PC-9 (cell line): ENCODE results near the gene CXCR6. TPM values are rescaled to one million over a fixed set of nuclear protein-coding genes. Genes with fewer than 3 reads are reported as not detected.

Source experiments
- BruUV-seq: library from RNA; stranded (reverse); fragments of 400-500 nt; replicated peaks from 2 replicates; lab custom pipeline; 2021; lab: Mats Ljungman, UMichigan
- CTCF ChIA-PET: fragments of 300-600 bp; sonication (Branson Sonifier 250); formaldehyde crosslinking; loops from one replicate; lab custom pipeline; 2022; ENCODE audit warnings: antibody characterized with exemption; lab: Charles Lee
- POLR2A ChIA-PET: fragments of 300-600 bp; sonication (Branson Sonifier 250); formaldehyde crosslinking; loops from one replicate; lab custom pipeline; 2022; ENCODE audit warnings: antibody characterized with exemption; ENCODE audit not compliant: unreplicated experiment; lab: Charles Lee
- DNase-seq, 2 experiments: peaks; one replicate each; pipeline versions ENCODE4 v3.0.0 to v3.0.0-alpha.2; 2015 to 2022; ENCODE audit warnings: mixed read lengths in 1 of 2
- H2AFZ ChIP-seq: fragments of 200-600 bp; sonication (generic); 2 replicates; pipeline ENCODE4 v1.8.1; 2017; ENCODE audit warnings: antibody characterized with exemption
- H3F3A ChIP-seq: fragments of 200-600 bp; sonication (generic); 2 replicates; pipeline ENCODE4 v1.8.1; 2017; ENCODE audit warnings: antibody characterized with exemption, mild to moderate bottlenecking, low read depth; ENCODE audit not compliant: insufficient read depth
- H3K27ac ChIP-seq: fragments of 200-600 bp; sonication (generic); 2 replicates; pipeline ENCODE4 v1.6.1; 2016; ENCODE audit warnings: mixed run types
- H3K27me3 ChIP-seq: fragments of 200-600 bp; sonication (generic); 2 replicates; pipeline ENCODE4 v1.6.1; 2016; ENCODE audit warnings: low read depth, mixed run types; ENCODE audit not compliant: insufficient read depth
- H3K36me3 ChIP-seq: fragments of 200-600 bp; sonication (generic); 2 replicates; pipeline ENCODE4 v1.6.1; 2016; ENCODE audit warnings: low read depth, mixed run types
- H3K4me1 ChIP-seq: fragments of 200-600 bp; sonication (generic); replicated peaks from 2 replicates; pipeline ENCODE4 v1.6.1; 2016; ENCODE audit warnings: mixed run types; ENCODE audit not compliant: insufficient read depth
- H3K4me2 ChIP-seq: fragments of 200-600 bp; sonication (generic); 2 replicates; pipeline ENCODE4 v1.6.1; 2017; ENCODE audit warnings: mixed run types
- H3K4me3 ChIP-seq: fragments of 200-600 bp; sonication (generic); 2 replicates; pipeline ENCODE4 v1.6.1; 2016; ENCODE audit warnings: mixed run types
- H3K79me2 ChIP-seq: fragments of 200-600 bp; sonication (generic); 2 replicates; pipeline ENCODE4 v1.6.1; 2017; ENCODE audit warnings: low read depth, mixed run types
- H3K9me2 ChIP-seq: fragments of 200-600 bp; sonication (generic); 2 replicates; pipeline ENCODE4 v1.8.1; 2017; ENCODE audit warnings: mild to moderate bottlenecking; ENCODE audit not compliant: insufficient read depth
- H3K9me3 ChIP-seq: fragments of 200-600 bp; sonication (generic); 2 replicates; pipeline ENCODE4 v1.8.1; 2016; ENCODE audit warnings: low read depth; ENCODE audit not compliant: insufficient read depth
- H4K20me1 ChIP-seq: fragments of 200-600 bp; sonication (generic); 2 replicates; pipeline ENCODE4 v1.8.1; 2017; ENCODE audit not compliant: insufficient read depth
- CTCF ChIP-seq: fragments of 200-600 bp; sonication (generic); conservative IDR thresholded peaks from 2 replicates; pipeline ENCODE4 v1.6.1; 2017; ENCODE audit warnings: mixed run types, antibody characterized with exemption, mild to moderate bottlenecking, moderate library complexity
- EZH2 ChIP-seq: fragments of 200-600 bp; sonication (generic); IDR thresholded peaks from 2 replicates; pipeline ENCODE4 v1.8.0; 2017; ENCODE audit warnings: antibody characterized with exemption, low read depth
- intact Hi-C: fragments of 100-400 bp; cut with micrococcal nuclease; formaldehyde crosslinking; loops from one replicate; pipeline ENCODE4 v1.10.0; 2022; ENCODE audit not compliant: unreplicated experiment
- total RNA-seq: library from RNA; stranded (reverse); gene quantifications from 2 replicates; pipeline ENCODE4 v1.2.3, GENCODE V29; 2021

CXCR6 gene
- total RNA-seq, 1 experiment from 2014 or later = 0.74 TPM

DNA sequence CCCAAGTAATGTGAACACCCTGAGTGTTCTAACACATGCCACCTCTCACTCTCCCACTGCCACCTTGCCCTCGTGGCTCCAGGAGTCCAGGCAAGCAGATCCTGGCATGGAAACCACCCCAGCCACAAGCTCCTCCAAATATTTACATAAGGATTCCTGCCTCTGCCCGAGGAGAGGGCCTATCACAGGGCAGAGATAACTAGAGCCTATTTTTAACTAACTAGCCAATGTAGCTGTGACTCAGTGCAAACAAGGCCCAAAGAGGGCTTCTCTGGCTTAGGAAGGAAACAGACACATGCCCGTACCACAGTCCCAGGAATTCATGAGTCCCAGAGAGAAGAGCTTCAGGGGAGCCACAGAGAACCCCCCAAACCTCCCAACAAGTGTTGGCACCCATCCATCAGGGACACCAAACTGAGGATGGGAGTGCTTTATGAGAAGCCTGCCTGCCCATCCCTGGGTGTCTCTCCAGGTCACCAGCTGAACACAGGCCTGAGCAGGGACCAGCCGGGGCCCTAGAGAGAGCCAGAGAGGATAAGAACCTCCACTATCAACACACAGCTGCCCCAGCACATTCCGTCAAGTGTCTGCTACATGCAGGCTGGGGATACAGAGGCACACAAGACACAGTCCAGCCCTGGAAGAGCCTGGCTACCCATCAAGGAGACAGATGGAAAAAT lies 43.2 kb downstream of the CXCR6 start:
- ChIA-PET CTCF (no interaction called here), POLR2A (interaction anchor here (0.6 kb wide), 2 partner anchors 13 to 1082 kb away, joined by 4 to 6 read pairs; no protein-coding TSS in a partner anchor)
- Histone ChIP-seq H3K79me2 (peaks cover 34% of the 10 kb centered on the region), H3K4me3 (no peak overlapping the region), H3K36me3 (peaks cover 2% of the 10 kb centered on the region), H2AFZ (no peak overlapping the region), H3K9me3 (no peaks in the 10 kb centered on the region), H3K27ac (peak overlapping the region; percentile 38), H3F3A (peaks cover 5% of the 10 kb centered on the region; the same call in 1 of the 2 replicates), H3K27me3 (no peaks in the 10 kb centered on the region), H3K9me2 (no peaks in the 10 kb centered on the region), H3K4me2 (peak overlapping the region; percentile 45), H3K4me1 (peaks cover 31% of the 10 kb centered on the region), H4K20me1 (no peaks in the 10 kb centered on the region)
- intact Hi-C loops = no loop called here
- TF ChIP-seq CTCF (no peak), EZH2 (no peak)
- peak; percentile 55 to 83 for DNase-seq
- no TSS peak for BruUV-seq

DNA sequence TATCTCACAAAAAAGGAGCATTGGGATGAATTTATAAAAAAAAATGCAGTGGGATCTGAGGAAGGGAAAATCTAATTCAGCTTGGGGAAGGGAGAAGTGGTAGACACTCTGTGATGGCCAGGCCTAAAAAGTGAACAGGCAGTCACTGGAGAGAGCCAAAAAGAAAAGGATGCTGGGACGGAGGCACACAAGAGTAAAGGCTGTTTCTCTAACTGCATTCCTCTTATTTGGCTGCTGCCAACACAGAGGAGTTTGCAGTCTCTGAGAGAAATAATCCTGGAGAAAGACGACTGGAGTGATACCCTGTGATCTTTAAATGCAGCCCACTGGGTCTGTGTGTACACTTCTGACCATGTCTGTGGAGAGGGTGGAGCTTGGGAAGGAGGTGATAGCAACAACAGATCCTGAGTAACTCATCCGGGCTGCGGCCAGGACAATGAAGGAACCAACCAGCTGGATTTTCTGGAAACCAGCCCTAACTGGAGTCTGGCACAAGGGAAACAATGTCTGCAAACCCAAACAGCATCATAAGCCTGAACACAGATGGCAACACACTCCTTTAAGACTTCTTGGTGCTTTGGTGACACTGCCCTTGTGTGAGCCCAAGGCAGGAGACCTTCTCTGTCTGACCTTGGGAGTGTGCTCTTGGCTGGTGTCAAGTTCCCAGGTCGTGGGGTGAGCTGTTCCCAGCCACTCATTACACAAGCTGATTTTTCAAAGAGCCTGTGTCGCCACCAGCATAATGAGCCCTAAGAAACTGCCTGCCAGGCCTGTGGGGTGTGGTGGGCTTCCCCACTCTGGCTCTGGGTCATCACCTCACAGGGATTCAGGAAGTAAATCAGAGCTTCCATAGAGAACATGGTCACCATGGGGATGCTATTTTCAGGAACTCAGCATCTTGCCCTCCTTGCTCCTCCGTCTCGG lies 44.4 kb downstream of the CXCR6 start:
- no peak for DNase-seq
- intact Hi-C loops = no loop called here
- ChIA-PET CTCF (no interaction called here), POLR2A (no interaction called here)
- H3K4me2 ChIP-seq = no peak overlapping the region; the same call in 1 of the 2 replicates
- no peak overlapping the region for H2AFZ ChIP-seq
- TF ChIP-seq CTCF = no peak
- TF ChIP-seq EZH2 = no peak
- no peaks in the 10 kb centered on the region for H3K36me3 ChIP-seq
- H3K9me3 ChIP-seq = no peaks in the 10 kb centered on the region
- no peaks in the 10 kb centered on the region for H3K27me3 ChIP-seq
- H3K79me2 ChIP-seq = peaks cover 36% of the 10 kb centered on the region
- no peaks in the 10 kb centered on the region for H3K9me2 ChIP-seq
- no peak overlapping the region for H3K4me3 ChIP-seq
- no peaks in the 10 kb centered on the region for H4K20me1 ChIP-seq
- no TSS peak for BruUV-seq
- peaks cover 5% of the 10 kb centered on the region; the same call in 1 of the 2 replicates for H3F3A ChIP-seq
- peaks cover 31% of the 10 kb centered on the region for H3K4me1 ChIP-seq
- H3K27ac ChIP-seq = no peak overlapping the region

DNA sequence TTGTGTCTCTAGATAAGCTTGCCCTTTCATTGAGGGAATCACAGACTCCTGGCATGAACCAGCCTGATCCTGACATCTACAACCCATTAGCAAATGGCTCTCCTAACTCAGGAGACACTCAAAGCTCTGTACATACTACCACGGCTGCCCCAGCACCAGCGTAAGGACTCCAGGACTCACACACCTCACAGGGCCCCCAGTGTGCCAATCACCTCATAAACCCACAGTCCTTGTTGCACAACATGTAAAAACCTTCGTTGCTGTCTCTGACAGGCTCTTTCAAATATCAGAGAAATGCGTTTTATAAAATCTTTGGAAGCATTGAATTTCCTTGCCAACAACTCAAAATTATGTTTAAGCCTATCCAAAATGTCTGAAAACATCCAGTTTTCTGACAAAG lies 45.1 kb downstream of the CXCR6 start:
- Histone ChIP-seq H3K4me2 (no peak overlapping the region), H3F3A (peaks cover 5% of the 10 kb centered on the region; the same call in 1 of the 2 replicates), H3K27me3 (no peaks in the 10 kb centered on the region), H3K4me3 (no peak overlapping the region), H2AFZ (no peak overlapping the region), H3K4me1 (peaks cover 31% of the 10 kb centered on the region), H3K79me2 (peaks cover 44% of the 10 kb centered on the region), H3K36me3 (no peaks in the 10 kb centered on the region), H3K9me3 (no peaks in the 10 kb centered on the region), H4K20me1 (no peaks in the 10 kb centered on the region), H3K27ac (no peak overlapping the region), H3K9me2 (no peaks in the 10 kb centered on the region)
- no TSS peak for BruUV-seq
- TF ChIP-seq CTCF (no peak), EZH2 (no peak)
- POLR2A ChIA-PET = no interaction called here
- intact Hi-C loops = no loop called here
- DNase-seq = no peak
- CTCF ChIA-PET = no interaction called here
